Mucosa of rectum (tissue), 2 donors: ENCODE data around the gene ZNF547.

Experiments
- H3K27ac ChIP-seq, 2 donors: one replicate each; pipeline ENCODE4 v1.7.0; 2013; ENCODE audit warnings: inconsistent platforms in 2 of 2, low read depth in 2 of 2, low read length in 2 of 2
- H3K27me3 ChIP-seq, 2 donors: one replicate each; pipeline ENCODE4 v1.7.0; 2013; ENCODE audit warnings: low read length in 2 of 2; ENCODE audit not compliant: control insufficient read depth in 2 of 2, insufficient read depth in 2 of 2
- H3K36me3 ChIP-seq, 2 donors: one replicate each; pipeline ENCODE4 v1.7.0; 2013; ENCODE audit warnings: low read length in 2 of 2; ENCODE audit not compliant: control insufficient read depth in 2 of 2, insufficient read depth in 2 of 2
- H3K4me1 ChIP-seq, 2 donors: one replicate each; pipeline ENCODE4 v1.7.0; 2013; ENCODE audit warnings: low read length in 2 of 2, mild to moderate bottlenecking in 1 of 2; ENCODE audit not compliant: control insufficient read depth in 2 of 2, insufficient read depth in 2 of 2
- H3K4me3 ChIP-seq, 2 donors: one replicate each; pipeline ENCODE4 v1.7.0; 2013; ENCODE audit warnings: low read length in 2 of 2
- H3K9ac ChIP-seq, 2 donors: one replicate each; pipeline ENCODE4 v1.7.0; 2013; ENCODE audit warnings: low read length in 2 of 2, low read depth in 1 of 2, mild to moderate bottlenecking in 1 of 2
- H3K9me3 ChIP-seq, 2 donors: one replicate each; pipeline ENCODE4 v1.7.0; 2013; ENCODE audit warnings: low read length in 2 of 2; ENCODE audit not compliant: control insufficient read depth in 2 of 2
- donor health status: healthy.
- donor health status: Normal muscosa, but diverticular disease.

The ZNF547 gene

GRCh38 chr19:57389730-57390598, 26.6 kb downstream of the ZNF547 start, which contains the start of gene ZNF548:
TSS of gene ZNF548 (plus strand) at chr19:57389854. CDS start at chr19:57390100, 246 bp downstream.
- no peaks in the 10 kb centered on the region for H3K27me3 ChIP-seq
- peaks cover 0 to 2% of the 10 kb centered on the region in 2 donors for H3K9me3 ChIP-seq
- peak within 1 kb of the TSS; percentile 86 to 87 for H3K9ac ChIP-seq
- H3K27ac ChIP-seq: peak within 1 kb of the TSS; percentile 79 to 87
- peaks cover 9 to 11% of the 10 kb centered on the region in 2 donors for H3K4me1 ChIP-seq
- H3K4me3 ChIP-seq: peak within 1 kb of the TSS; percentile 91 to 96
- H3K36me3 ChIP-seq: peaks cover 7 to 19% of the 10 kb centered on the region in 2 donors

- Histone ChIP-seq H3K4me3 (no peak overlapping the region), H3K9me3 (peaks cover 17 to 21% of the 10 kb centered on the region in 2 donors), H3K36me3 (peaks cover 42 to 60% of the 10 kb centered on the region in 2 donors)
Measured at GRCh38 chr19:57395710-57396109, 32.4 kb downstream of the ZNF547 start.

GRCh38 chr19:57398868-57399267, 35.5 kb downstream of the ZNF547 start:
- H3K27ac ChIP-seq: no peak overlapping the region
- no peak overlapping the region for H3K4me3 ChIP-seq
- no peak overlapping the region for H3K9ac ChIP-seq
- H3K4me1 ChIP-seq: no peaks in the 10 kb centered on the region
- no peaks in the 10 kb centered on the region for H3K27me3 ChIP-seq
- peaks cover 39 to 51% of the 10 kb centered on the region in 2 donors for H3K36me3 ChIP-seq
- peaks cover 17 to 21% of the 10 kb centered on the region in 2 donors for H3K9me3 ChIP-seq

More at GRCh38 chr19:57395710-57396109, 32.4 kb downstream of the ZNF547 start:
- peaks cover under 1 to 2% of the 10 kb centered on the region in 2 donors for H3K4me1 ChIP-seq
- no peak overlapping the region for H3K27ac ChIP-seq
- H3K27me3 ChIP-seq: no peaks in the 10 kb centered on the region
- H3K9ac ChIP-seq: no peak overlapping the region

GRCh38 chr19:57403737-57404563, 40.6 kb downstream of the ZNF547 start:
- no peak overlapping the region for H3K27ac ChIP-seq
- peaks cover 7% of the 10 kb centered on the region in 2 donors for H3K36me3 ChIP-seq
- peaks cover 0 to 6% of the 10 kb centered on the region in 2 donors for H3K9me3 ChIP-seq
- no peak overlapping the region for H3K4me3 ChIP-seq
- no peaks in the 10 kb centered on the region for H3K27me3 ChIP-seq
- H3K9ac ChIP-seq: no peak overlapping the region
- H3K4me1 ChIP-seq: no peaks in the 10 kb centered on the region

- Histone ChIP-seq H3K27ac (no peak overlapping the region), H3K4me3 (no peak overlapping the region), H3K9ac (no peak overlapping the region), H3K9me3 (no peaks in the 10 kb centered on the region), H3K36me3 (no peaks in the 10 kb centered on the region), H3K4me1 (peaks cover 3 to 4% of the 10 kb centered on the region in 2 donors), H3K27me3 (no peaks in the 10 kb centered on the region)
Measured at GRCh38 chr19:57406516-57407123, 43.3 kb downstream of the ZNF547 start.

GRCh38 chr19:57410877-57411671, 47.7 kb downstream of the ZNF547 start, which contains the start of gene ZNF17:
TSS of gene ZNF17 (plus strand) at chr19:57411161. CDS start at chr19:57413616, 2,455 bp downstream.
- Histone ChIP-seq H3K36me3 (peaks cover 15 to 21% of the 10 kb centered on the region in 2 donors), H3K9ac (peak within 1 kb of the TSS; percentile 79 to 87), H3K4me3 (peak within 1 kb of the TSS; percentile 85 to 99), H3K27ac (peak within 1 kb of the TSS; percentile 32 to 64), H3K4me1 (peaks cover 8 to 9% of the 10 kb centered on the region in 2 donors), H3K9me3 (peaks cover 3 to 7% of the 10 kb centered on the region in 2 donors), H3K27me3 (no peaks in the 10 kb centered on the region)

- H3K36me3 ChIP-seq: peaks cover 46 to 60% of the 10 kb centered on the region in 2 donors
- no peak overlapping the region for H3K27ac ChIP-seq
Measured at GRCh38 chr19:57419439-57419838, 56.1 kb downstream of the ZNF547 start.

GRCh38 chr19:57421037-57421436, 57.7 kb downstream of the ZNF547 start:
- H3K27me3 ChIP-seq: no peaks in the 10 kb centered on the region
- no peak overlapping the region for H3K9ac ChIP-seq
- no peak overlapping the region for H3K27ac ChIP-seq
- no peaks in the 10 kb centered on the region for H3K4me1 ChIP-seq
- H3K9me3 ChIP-seq: peaks cover 44 to 49% of the 10 kb centered on the region in 2 donors
- H3K36me3 ChIP-seq: peaks cover 37 to 47% of the 10 kb centered on the region in 2 donors
- H3K4me3 ChIP-seq: no peak overlapping the region

More at GRCh38 chr19:57419439-57419838, 56.1 kb downstream of the ZNF547 start:
- H3K4me3 ChIP-seq: peak overlapping the region; percentile 10 to 27
- peaks cover 45 to 52% of the 10 kb centered on the region in 2 donors for H3K9me3 ChIP-seq
- no peak overlapping the region for H3K9ac ChIP-seq
- no peaks in the 10 kb centered on the region for H3K4me1 ChIP-seq
- H3K27me3 ChIP-seq: no peaks in the 10 kb centered on the region
